NCI-H526 (cell line): ENCODE results near the gene NFIA.

Experiments used
- DNase-seq, 2 experiments: peaks; one replicate each; lab custom pipeline; 2025; lab: John Stamatoyannopoulos, UW

Gene NFIA

DNA sequence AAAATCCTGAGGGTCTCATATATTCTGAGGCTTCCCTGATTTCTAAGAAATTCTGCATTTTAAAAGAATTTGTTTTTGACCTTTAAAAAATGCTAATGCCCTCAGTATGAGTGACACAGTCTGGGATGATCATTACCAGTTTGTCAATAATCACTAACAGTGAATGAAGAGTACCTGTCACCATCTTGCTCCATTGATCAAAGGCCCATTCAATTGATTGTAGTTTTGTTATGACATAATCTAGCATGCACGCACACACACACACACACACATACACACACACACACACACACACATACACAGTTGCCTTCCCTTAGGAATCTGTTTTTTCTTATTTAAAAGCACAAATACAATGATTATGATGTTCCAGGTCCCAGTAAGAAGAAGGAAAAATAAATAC is 250.4 kb downstream of the NFIA start:
- no peak for DNase-seq

DNA sequence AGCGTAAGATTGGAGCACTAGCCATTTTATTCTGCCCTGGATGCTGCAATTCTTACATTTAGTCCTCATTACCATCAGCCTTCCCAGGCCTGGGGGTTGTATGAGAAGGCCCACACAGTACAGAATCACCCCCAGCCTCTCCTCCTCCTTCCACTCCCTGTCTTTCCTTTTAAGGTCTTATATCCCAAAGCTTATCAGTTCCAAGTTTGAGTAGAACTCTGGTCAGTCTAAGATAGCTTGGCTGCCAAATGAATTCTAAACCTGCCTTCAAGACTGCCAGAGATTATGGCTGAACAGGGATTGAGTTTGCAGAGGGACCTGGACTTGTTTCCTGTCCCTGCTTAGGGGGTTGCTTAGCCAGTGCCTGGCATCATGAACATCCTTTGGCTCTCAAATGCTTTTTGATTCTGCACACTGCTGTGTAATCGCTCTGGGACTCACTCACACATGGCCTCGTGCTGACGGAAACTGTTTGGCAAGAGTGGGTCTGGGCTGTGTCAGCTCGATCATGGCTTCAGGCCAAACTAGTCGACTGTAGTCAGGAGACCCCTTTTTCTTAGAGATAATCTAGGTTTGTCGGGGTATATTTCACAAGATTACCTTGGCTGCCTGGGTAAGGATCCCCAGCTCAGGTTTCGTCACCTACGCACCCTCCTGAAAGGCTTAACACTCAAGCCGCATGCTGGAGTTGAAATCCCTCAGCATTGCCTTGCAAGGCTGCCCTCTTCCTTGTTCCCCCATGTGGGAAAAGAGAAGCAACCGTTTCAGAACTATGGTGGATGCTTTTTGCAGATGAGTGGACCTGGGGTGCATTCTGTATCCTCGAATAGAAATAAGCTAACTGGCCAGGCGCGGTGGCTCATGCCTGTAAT is 252.6 kb downstream of the NFIA start:
- DNase-seq: no peak

DNA sequence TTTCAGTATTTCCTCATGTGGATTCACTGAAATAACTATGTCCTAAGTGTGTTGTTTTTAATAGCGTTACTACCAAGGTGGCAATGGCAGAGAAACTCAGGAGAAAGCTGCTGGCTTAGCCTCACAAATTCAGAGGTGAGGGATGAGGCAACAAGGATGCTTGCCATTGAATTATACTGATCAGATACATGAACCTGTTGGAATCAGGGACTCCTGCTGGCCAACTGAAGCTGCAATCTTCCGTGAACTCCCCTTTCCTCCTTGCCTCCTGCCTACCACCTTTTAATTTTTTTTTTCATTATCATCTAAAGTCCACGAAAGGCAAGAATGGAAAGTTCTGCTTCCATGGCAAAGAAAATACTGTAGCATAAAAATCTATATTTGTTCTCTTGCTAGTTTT is 254.7 kb downstream of the NFIA start:
- DNase-seq: no peak

DNA sequence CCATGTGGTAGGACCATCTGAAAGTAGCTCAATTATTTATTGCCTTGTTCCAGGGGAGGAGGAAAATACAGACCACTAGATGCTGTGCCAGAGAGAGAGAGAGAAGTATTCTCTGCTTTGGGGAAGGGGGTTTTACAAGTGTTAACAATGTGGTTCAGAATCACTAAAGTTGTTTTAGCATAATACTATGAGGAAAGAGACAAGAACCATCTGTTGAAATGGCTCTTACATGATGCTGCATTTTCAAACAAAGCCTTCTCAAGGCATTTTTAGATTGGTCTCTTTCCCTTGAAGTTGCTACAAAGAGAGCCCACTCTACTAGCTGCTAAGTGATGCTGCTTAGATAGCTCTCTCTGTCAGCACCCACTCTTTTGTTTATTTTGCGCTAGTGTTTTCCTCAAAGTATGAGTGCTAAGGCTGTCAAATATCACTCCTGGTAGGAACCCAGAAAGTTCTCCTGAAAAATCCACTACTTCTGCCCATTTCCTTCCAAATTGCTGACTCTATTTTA is 255.1 kb downstream of the NFIA start:
- DNase-seq: no peak

DNA sequence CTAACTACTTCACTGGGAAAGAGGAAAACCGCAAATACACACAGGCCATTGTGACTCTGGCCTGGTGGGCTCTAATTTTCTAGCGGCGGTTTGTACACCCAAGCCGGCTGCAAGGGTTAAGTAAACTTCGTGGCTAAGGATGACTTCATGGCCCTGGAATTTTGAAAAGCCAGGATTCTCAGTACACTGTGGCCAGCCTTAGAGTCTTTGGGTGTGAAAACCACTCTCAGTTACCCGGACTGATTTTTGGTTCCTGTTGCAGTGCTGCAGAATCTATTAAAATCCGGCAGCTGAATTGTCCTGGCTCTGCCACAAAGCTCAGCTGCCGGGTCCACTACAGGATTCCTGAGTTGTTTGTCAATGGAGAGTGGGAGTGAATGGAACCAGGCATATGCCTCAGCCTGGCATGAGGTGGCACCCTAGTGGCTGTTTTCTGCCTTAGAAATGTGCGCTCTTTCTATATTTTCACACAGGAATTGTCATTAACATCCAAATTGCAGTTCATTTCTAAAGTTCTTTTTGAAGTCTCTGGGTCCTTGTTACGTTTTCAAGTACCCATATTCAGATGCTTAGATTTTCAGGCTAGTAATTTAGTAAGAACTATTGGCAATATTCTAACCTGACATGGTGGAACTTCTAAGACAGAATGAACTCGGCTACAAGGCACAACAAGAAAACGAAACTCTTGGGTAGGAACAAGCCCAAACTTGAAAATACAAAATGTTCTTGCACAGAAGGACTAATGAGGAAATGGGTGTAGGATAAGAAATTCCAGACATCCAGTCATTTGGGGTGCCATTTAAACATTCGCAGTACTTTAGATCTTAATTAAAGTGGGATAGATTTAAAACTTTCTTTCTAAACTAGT is 255.9 kb downstream of the NFIA start:
- peak; percentile 60 to 74 for DNase-seq

DNA sequence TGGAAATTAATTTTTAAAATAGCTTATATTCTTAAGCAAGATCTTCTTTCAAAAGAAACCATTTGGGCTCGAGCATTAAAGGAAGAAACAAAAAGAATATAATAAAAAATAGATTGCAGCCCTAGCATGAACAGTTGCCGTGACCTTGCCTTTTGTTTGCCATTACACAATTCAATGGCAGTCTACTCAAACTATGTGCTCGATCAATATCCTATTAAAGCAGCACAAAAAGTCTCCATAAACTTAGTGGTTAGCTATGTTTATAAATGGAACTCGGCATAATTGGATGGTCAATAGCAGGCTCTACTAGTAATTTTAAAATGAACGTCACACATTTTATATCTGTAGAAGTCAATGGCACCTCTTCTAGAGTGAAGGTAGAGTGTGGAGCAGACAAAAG is 256.5 kb downstream of the NFIA start:
- DNase-seq: no peak

DNA sequence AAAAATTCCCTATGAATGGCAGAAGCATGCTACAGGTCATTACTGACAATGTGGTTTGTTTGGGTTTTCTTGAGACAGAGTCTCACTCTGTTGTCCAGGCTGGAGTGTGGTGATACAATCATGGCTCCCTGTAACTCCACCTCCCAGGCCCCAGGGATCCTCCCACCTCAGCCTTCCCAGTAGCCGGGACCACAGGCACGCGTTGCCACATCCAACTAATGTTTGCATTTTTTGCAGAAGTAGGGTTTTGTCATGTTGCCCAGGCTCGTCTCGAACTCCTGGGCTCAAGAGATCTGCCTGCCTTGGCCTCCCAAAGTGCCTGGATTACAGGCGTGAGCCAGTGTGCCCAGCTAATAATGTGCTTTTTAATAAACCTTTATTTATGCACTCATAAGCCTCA is 259.1 kb downstream of the NFIA start:
- no peak for DNase-seq

DNA sequence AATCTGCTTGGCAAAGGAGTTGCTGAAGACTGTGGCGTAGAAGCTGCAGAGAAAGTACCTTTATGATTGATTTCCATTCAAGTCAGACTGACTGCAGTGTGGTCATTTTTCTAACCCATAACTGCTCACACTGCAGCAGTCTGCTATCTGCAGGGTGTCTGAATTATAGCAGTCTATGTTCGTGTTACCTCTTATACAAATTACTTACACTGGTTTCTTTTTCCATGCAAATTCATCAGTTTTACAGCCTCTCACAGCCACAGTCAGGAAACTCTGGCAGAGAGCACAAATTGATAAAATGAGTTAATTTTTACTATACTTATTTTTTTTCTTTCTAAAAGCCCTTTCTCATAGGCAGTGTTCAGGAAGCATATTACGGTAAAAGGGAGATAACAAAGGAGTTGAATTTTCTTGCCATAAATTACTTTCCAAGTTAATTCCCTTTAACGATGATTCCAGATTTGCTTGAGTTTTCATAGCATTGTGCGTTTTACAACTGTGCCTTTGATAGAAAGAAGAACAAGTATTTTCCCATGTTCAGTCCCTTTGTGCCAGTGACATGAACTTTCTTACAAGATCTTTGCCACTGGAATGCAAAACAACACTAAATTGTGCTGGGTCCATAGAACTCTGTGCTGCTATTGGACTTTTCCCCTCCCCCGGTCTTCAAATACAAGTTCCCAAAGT is 261.5 kb downstream of the NFIA start:
- DNase-seq: peak; percentile 67 to 81

DNA sequence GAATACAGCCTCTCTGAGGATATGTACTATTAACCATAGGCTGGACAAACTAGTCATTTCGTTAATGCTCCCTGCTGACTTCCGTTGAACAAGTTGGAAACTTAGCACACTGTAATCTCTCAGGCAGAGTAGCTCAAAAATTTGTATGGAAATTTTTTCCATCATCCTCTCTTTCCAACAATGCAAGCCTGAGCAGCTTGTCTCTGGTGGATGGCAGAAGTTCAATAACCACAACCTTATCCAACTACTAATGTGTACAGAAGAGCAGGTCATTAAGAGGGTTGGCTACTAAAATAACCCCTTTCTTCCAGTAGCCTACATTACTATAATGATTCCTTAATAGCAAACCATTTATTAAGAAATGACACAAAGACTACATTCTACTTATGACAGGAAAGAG is 262.3 kb downstream of the NFIA start:
- no peak for DNase-seq

DNA sequence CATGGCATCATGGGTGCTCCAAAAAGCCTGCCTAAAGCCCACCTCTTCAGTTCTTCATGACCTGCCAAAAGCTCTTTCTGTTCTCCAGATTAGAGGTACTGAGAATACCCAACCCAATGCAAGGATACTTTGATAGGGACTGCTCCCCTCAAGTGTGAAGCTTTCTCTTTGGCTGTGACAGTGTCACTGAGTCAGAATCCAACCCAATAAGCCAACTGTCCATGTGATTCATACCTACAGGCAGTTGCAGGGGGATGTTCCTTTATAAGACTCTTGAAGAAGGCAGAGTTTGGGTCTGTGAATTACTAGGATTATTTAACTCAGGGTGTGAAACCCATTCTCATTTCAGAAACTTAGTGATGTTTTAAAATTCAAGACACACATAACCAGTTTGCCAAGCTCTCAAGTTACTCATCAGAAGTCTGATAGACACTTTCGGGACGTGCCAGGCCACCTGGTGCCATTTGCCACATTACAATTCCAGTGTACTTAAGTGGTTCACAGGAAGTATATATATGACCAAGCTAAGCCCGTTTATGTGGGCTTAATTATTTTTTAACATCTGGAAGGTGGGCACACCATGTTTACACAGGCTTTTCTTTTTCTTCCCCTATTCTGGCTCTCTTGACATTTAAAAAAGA is 265.8 kb downstream of the NFIA start:
- DNase-seq: no peak

DNA sequence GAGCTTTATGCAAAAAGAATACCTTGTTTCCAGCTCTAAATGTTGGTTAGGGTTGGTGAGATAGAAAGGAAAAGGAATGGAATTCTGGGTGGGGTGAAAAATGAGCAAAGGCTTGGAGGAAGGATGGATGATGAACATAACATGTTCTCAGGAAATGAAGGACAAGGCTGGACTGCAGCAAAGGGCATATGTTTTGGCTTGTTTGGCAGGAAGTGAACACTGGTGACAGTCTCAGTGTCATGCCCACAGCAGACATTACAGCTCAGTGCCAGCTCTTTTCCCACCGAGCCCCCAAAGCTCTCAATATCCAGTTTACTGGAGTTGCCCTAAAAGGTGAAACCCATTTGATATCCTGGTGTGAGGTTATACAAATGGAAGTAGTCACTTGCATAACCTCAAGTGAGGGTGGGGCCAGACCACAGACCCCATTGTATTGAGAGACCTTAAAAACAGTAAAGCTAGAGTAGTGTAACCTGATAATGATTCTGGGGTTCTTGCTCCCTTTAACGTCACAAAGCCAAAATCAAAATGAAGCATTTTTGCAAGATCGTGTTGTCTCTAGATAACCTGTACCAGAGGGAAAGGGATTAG is 270.6 kb downstream of the NFIA start:
- no peak for DNase-seq

DNA sequence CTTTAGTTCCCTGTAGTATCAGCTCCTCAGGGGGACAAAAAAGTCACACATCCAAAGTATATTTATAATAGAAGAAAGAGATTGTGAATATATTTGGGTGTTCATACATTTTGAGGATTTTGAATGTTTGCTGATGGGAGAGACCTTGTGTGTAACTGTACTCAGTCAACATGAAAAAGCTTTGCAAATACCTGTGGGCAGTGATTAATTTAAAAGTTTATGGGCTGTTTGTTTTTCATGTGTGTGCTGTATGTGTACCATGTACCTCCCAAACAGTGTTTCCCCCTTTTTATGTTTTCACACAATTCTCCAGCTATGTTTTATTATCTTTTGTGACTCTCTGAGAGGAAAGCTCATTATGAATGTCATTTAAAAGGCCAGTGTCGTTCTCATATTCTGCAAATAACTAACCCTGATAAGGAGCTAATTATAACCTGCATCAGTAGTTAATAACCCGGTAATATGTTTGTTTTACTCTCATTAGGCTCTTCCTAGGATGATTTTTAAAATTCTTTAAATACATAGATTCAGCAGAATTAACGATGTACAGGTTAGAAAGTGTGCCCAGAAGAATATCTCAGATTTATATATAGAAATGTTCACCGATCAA is 271.5 kb downstream of the NFIA start:
- no peak for DNase-seq

DNA sequence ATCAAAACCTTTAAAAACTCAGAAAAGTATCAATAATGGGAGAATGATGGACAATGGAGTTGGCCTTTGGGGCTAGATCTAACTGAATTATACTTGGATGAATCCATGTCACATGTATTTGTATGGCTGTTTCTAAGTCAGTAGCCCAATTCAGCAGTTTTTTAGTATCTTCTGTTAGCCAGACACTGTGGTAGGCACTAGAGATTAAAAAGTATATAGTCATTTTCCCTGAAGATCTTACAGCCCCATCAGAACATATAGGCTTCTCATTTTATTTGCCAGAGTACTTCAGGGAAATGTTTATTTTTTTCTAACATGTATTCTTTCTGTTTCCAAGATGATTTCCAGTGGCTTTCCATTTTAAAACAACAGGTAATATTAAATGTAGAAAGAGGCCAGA is 273.7 kb downstream of the NFIA start:
- no peak for DNase-seq

DNA sequence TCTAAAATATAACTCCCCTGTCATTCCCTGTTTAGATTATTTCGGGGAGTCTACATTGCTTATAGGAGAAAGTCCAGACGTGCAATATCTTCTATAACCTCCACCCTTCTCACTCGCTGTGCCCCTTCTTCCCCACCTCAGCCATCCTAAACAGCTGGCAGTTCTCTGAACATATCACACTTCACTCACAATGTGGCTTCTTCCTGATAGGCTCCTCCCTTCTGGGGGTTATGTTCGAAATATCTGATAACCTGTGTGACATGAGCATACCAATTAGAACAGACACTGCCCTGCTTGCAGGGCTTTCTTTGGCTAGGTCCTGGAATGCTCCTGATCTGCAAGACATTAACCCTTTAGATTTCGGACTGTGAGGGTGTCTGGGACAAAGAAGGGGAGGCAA is 274.6 kb downstream of the NFIA start:
- DNase-seq: no peak

DNA sequence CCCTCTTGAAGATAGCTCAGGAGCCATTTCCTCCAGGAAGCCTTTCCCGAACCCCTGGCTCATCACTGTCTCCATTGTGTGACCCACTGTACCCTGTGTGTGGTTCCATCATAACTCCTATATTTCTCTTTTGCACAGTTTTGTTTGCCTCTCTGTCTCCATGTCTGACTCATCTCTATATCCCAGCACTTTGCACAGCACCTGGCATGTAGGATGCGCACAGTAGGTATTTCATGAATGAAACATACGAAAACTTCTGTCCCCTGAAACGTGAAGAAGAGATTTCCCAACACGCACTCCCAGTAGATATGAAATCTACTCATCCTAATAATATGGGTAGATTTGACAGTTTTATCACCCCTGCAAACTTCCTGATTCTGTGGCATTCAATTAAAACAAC is 275.2 kb downstream of the NFIA start:
- DNase-seq: no peak

DNA sequence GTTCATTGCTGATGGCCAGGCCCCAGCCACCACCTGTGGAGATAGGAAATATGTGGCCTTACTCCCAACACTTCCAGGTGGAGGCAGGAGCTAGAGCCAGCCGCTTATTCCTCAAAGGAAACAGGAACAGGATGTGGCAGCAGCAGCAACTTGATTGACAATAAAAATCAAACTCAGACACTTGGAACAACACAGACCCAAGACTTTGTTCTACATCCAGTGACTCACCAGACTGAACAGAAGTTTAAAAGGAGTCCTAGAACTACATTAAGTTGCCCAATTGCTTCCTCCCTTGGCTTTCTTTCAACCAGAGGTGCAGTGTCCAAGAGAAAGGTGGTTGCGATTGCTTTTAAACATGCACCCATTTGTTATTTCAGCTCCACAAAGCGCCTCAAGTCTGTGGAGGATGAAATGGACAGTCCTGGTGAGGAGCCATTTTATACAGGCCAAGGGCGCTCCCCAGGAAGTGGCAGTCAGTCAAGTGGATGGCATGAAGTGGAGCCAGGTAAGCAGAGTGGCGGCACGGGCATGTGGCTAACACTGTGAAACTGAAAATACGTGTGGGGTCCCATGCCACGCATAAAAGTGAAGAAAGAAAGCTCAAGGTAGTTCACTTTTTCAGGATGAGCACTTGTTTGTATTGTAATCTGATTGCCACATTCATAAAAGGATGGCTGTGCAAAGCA is 276.6 kb downstream of the NFIA start:
- no peak for DNase-seq

DNA sequence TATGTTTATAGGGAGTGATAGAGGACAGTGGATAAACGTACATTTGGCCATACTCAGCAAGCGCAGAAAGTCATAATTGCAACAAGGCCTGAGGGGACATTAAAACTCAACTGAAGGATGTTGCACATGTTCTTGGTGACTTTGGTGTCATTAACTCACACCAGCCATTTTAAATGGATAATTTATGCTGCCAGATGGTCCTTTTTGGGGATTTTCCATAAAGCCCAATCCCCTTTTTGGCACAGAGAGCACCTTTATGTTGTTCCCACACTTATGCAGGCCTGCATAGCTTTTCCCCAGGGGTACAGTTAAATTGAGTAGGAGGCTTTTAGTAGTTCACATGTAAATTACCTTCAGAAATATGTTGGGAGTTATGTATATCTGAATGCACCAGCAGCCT is 279.6 kb downstream of the NFIA start:
- no peak for DNase-seq

DNA sequence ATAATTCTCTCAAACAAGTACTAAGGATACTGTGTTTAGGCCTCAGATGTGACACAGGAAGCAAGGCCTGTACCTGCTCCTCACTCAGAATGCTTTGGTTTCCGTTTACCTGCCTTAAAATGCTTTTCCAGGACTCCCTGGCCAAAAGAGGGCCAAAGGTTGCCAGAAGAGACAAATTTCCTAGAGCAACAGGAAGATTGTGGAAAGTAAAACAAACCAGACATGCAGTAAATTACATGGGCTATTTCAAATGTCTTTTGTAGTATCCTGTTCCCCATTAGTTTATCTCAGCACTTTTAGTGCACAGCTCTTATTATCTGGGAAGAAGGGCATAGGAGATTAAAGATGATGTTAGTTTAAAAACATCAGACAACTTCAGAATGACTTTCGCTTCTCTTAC is 280.0 kb downstream of the NFIA start:
- no peak for DNase-seq

DNA sequence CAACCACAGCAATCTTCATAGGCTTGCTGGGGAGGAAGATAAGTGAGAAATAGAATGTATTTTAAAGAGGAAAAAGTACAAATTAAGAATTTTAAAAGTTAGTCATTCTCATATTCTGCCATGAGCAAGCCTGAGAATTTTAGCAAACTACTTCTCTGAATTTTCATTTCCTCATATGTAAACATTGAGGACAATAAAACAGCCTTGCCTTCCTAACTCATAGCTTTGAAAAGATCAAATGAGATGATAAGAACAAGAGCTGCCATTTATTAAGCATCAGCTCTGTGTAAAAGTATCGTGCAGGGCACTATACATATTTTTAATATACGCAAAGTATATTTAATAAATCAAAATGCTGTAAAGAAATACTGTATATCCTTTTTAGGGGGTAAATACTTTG is 286.0 kb downstream of the NFIA start:
- DNase-seq: no peak

DNA sequence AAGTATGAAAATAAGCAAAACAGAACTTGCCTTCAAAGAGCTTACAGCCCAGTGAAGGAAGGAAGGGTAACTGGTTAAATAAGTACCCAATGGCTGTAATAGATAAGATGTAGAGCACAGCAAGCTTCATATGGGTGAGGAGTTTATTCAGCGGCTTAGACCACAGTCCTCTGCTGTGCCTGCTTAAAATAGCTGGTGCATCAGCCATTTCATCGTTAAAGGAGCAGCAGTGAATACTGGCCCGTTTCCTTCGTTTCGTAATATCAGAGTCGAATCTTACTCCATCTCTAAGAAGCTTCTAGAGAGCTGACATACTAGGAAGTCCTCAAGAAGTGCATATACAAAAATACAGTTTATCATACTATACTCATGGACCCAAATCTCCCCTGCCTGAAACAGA is 286.5 kb downstream of the NFIA start:
- no peak for DNase-seq
